ENCODE data around the gene VPS41. TPM values are rescaled to one million over a fixed set of nuclear protein-coding genes. Genes with fewer than 3 reads are reported as not detected.
A peak's percentile ranks its signal among the peaks of the same experiment; 100 is the strongest.

Gene VPS41
- total RNA-seq, 1 donor from 2014 or later, result 103 TPM

DNA sequence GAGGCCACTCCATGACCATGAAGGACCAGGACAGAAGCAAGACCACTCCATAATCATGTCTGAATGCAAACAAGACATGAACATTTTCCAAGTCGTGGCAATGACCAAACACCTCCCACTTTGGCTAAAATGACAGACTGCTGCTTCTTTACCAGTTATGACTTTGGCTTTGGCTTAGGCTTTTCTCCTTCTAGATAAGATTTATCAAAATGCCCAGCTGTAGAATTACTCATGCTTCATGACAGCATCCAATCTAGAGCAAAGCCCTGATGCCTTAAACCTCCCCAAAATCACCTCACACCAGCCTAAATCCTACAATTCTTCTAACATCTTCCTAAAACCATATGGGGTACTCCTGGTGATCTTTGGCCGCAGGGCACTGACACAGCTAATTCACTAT, 102.1 kb downstream of the VPS41 start:
- DNase-seq (ENCODE audit: low spot score), result no peak

DNA sequence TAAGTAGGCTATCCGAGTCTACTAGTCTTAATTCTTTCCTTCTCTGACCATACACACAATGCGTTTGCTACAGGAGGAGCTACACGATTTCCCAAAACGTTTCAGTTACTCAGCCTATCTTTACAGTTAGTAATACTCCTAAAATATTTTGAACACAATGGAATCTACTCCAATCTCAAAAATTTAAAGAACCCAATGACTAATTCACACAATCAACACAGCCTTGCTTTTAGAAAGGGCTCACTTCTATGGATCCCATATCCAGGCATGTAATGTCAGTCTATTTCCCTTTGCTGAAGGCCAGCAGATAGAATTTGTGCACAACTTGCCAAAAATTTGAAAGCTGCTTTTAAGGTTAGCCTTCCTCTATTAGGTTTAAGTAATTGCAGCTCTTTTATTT, 107.2 kb downstream of the VPS41 start:
- DNase-seq (ENCODE audit: low spot score), result no peak

DNA sequence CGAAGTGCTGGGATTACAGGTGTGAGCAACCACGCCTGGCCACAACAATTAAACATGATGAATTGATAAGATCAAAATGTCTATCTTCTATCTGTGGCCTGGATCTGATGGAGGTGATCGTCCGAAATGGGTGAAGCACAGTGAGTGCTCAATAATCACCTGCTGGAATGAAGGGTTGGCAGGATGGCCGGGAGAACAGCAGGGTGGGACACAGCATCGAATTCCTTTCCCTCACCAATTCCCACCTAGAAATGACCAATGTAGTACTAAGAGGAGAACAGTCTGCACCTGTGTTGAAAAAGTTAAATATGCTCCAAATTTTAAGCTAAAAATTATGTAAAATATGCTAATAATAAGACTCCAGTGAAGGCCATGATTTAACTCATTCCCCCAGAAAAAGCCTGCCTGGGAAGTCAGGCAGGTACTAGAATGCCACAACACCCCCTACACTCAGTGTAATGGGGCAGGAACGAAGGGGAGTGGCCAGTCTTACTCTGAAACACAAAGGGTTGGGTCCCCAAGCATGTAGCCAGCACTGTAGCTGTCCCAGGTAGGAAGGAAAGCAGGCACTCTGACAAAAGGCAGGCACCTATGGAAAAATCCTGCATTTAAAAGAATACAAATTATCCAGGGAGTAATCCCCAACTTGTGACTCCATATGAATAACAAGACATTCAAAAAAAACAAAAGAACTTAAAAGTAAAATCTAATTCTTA, 110.3 kb downstream of the VPS41 start:
- DNase-seq (ENCODE audit: low spot score), result no peak

DNA sequence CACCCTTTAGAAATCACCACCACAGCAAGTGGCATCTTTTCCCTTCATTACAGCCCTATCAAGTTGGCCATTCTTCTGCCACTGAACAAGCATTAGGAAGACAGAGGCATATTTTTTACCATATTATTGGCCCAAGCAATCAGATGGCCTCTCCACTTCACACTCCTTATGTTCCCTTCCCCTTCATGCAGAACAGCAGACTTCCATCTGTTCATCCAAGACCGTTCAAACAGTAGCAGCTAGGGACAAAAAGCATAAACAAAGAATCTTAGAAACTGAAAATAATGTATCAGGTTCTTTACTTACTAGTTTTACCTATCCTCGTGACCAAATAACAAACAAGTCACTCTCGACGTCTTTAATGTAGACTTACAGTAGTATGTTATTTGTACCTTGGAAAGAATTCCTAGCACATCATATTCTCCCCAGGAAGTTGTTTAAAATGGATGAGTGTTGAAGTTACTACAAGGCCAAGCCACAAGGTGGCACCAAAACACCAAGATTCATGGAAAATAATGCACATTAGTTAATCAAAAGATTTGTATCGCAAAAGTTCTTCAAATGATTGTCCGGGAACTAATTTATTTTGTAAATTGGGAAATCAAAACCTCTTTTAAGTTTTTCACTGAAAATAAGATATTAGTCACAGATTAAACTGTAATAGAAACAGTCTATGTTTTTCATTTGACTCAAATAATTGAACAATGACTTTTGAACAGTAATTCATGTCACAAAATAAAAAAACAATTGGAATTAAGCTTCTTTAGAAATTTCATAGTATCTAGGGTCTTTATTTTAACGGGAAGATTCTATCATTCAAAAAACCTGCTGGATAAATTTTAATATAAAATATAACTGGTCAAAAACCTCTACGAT, 112.1 kb downstream of the VPS41 start:
- peak; percentile 65 for DNase-seq (ENCODE audit: low spot score)

DNA sequence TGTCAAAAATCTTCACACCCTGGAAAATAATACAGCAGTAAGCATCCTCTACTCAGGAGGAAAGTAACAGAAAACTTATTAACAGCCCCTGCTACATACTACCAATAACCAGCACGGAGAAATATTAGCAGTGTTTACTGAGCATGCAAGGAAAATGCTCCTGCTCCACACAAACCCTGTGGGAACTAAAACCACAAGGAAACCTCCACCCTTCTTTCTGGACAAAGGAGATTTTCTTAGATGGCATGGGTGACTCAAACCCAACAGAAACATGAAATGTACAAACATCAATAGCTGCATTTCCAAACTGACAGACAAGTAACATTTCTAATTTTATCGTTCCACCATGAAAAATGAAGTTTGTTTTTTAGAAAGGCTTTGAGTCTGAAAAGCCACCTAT, 113.4 kb downstream of the VPS41 start:
- no peak for DNase-seq (ENCODE audit: low spot score)

DNA sequence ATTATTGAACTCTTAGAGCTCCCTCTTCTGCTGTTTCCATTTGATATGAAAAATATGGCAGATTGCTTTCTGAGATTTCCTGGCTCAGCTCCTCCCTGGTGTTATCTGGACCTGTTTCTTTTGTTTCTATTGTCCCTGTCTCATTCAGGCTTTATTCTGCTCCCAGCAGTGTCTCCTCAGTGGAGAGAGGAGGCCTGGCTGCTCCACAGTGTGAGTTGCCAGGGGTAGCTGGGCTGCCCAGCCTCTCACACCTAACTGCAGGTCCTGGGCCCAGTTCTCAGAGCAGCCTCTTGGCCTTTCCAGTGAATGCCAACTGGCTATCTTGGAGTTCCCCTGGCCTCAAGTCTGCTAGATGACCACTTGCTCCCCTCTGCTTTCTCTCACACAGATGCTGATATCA, 127.0 kb downstream of the VPS41 start:
- DNase-seq (ENCODE audit: low spot score), result no peak

DNA sequence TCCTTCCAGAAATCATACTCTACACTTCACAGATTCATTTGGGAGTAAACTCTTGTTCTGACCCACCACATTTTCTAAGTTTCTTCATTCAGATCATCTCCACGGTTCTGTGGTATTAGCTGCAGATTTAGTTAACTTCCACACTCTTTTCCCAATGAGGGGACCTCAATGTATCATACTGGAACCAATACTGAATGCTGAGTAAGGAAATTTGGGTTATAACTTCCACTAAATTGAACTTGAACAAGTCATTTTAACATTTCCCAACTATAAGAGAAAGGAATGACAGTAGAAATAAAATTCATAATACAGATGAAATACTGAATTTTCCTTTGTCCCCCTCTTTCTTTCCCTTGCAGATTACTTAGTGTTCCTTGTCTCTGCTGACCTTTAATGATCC, 131.4 kb downstream of the VPS41 start:
- DNase-seq (ENCODE audit: low spot score), result no peak

DNA sequence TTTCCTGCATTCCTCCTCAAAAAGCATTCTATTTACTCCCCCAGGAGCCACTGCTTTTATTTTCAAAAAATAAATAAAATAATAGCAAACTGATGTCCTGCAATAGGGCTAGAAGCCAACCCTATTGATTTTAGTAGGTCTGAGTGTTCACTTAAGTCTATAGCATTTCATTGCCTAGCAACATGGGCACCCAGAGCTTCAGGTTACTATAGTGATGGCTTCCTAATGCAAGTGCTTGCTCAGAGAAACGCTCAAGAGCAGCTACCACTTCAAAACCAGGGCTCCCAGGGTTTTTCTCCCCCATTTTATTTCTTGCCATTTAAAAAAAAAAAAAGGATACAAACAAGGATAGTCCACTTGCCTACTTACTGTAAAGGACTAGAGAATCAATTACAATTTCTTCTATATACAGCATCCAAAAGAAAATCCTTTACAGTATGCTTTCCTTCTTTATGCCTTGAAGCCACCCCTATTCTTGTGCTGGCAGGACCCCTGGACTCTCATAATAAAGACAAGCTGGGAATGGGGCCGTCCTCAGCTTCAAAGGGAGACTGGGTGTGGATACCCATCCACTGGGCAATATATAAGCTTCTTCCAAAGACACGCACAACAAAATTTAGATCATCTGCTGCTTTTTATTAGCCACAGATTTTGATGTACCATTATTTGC, 133.3 kb downstream of the VPS41 start:
- no peak for DNase-seq (ENCODE audit: low spot score)

DNA sequence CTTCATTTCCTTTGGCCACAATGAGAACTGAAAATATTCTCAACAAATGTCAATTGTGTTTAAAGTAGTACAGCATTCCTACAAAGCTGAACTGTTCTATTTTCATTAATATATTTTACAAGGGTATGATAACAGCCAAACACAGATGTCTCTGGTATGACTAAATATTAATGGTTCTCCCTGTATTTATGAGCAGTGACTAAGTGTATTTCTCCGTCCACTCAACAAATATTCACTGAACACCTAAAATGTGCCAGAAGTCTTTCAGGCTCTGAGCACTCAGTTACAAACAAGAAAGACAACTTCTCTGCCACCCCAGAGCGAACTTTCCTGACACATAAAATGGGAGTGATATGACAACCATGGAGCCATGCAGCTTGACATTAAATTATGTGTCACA, 135.6 kb downstream of the VPS41 start:
- no peak for DNase-seq (ENCODE audit: low spot score)

DNA sequence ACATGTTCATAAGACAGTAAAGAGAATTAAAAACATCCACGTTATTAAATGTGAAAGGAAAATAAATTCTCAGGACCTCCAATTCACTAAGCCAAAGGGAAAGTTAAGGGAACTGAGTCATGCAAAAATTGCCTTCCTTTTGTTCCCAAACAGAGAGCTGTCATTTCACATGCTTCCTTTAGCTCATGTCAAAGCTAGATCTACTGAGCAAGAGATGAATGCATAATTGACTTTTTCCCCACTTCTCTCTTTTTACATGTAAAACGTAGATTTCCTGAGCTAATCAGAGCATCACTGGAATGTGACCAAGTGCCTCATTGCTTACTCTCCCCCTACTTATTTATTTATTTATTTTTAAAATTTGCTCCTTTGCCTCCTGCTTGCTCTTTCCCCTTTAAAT, 148.8 kb downstream of the VPS41 start:
- DNase-seq (ENCODE audit: low spot score), result no peak

DNA sequence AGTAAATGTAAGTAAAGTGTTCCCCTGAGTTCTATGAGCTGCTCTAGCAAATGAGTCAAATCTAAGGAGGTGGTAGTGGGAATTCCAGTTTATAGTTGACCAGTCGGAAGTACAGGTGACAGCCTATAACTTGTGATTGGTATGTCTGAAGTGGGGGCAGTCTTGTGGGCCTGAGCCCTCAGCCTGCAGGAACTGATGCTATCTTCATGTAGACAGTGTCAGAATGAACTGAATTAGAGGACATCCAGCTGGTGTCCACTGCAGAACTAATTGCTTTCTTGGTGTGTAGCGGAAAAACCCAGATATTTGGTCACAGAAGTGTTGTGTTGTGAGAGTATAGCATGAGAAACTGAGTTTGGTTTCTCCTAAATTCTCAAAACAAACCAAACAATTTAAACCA, 150.0 kb downstream of the VPS41 start:
- no peak for DNase-seq (ENCODE audit: low spot score)

DNA sequence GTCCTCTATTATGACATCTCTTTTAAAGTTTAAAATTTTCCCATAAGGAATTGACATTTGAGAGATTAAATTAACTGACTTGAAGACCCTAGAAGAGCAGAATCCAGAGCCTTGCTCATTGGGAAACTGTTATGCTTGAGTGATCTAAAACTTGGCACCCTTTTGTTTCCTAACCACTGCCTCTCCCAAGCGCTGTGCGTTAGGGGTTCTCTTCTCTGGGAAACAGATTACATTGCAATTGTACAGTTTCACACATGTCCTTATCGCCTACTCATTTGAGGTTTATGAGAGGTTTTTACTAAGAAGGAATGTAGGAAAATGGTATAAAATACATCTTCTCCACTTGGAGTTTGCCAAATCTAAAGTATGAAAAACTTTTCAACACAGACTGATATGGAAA, 151.1 kb downstream of the VPS41 start:
- no peak for DNase-seq (ENCODE audit: low spot score)

DNA sequence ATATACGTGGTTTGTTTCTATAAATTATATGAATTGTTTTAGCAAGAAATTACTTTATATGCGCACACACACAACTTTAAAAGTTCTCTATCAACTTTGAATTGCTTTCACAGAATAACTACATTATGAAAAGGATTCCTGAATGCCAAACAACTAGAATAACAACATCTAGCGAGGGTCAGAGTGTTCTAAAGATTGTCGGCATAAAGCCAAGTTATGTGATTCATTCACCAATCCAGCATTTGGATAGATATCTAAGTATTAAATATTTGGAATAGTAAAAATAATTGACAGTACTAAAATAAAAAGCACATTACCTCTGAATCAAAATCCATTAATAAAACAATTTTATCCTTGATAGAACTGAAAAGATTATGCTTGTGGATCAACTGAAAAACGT, 152.5 kb downstream of the VPS41 start:
- no peak for DNase-seq (ENCODE audit: low spot score)

DNA sequence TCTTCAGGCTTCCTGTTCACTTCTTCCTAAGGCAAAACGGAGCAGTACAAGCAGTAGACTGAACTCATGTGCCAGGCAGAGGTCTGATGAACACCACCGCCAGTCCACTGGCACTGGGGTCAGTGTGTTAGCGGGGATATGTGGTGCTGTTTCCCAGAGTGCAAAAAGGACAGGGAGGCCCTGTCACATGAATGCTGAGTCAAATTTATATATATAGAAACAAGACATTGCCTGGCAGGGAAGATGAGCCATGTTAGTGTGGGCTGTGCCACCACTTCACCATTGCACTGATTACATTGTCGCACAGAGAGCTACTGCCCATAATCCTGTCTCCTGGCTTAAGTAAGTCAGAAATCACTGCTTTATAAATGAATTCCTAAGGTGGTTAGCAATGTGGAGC, 155.6 kb downstream of the VPS41 start:
- DNase-seq (ENCODE audit: low spot score), result no peak

DNA sequence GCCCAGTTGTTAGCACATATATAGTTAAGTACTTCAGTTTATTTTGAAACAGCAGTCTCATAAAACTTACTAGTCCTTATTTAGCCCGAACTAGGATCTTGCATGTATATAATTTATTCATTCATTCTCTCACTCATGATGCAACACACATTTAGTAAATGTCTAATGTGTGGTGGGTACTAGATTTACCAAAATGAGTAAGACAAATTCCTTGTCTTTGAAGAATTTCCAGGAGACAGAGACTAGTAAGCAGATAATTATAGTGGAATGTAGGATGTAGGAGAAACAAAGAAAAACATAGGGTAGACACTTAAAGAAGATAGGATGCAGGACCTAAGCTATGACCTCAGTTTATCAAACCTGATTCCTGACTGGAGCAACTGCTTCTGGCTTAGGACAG, 157.6 kb downstream of the VPS41 start:
- no peak for DNase-seq (ENCODE audit: low spot score)

DNA sequence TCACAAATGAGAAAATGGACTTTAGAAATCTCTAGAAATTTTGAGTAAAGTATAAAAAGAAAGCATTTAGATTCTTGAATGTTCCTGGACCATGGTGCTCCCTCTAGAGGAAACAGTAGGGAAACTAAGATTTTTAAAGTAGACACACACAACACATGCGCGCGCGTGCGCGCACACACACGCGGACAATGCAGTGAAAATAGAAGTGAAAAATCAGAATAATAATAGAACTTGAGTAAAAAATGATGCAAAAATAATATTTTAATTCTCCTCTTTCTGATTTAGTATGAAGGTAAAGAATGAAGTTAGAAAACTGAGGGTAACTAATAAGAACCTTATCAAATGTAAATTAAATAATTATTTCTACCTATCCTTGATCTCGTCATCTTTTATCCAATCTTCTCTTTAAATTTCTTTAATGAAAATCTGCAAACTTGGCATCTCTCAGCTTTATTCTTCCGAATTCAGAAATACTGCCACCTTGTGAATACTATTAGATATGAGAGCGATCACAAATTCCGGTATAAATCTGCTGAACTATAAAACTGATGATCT, 160.9 kb downstream of the VPS41 start:
- DNase-seq (ENCODE audit: low spot score), result no peak

DNA sequence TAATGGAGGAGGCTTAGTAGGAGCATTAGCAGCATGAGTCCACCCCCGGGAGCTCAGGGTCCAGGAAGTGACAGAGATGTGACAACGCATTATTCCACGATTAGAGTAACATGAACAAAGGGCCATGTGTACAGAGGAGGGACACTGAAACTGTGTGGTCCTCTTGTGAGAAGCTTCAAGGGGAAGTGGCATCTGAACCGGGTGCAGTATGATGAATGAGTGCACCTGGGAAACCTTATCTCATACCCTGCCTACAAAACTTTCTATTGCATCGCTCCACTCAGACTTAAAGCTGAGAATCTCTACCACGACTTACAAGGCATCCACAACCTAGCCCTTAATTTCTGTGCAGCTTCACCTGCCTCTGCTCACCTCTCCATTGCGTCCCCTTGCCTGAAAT, 162.6 kb downstream of the VPS41 start:
- DNase-seq (ENCODE audit: low spot score), result no peak

DNA sequence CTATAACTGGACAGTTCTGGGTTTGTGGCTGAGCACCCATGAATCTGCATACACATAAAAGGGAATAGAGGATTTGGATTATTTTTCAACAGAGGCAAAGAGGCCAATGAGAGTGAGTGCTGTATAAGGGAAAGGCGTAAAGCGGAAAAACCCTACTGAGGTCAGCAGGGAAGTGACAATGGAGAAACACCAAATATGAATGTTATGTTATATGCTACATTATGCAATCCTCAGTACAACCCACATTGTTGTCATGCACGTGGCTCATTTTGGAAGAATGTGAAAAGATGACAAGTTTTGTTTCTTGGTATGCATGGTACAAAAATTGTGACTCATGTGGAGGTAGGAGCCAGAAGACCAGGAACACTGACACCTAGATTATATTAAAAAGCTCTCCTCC, 164.2 kb downstream of the VPS41 start:
- DNase-seq (ENCODE audit: low spot score), result no peak

DNA sequence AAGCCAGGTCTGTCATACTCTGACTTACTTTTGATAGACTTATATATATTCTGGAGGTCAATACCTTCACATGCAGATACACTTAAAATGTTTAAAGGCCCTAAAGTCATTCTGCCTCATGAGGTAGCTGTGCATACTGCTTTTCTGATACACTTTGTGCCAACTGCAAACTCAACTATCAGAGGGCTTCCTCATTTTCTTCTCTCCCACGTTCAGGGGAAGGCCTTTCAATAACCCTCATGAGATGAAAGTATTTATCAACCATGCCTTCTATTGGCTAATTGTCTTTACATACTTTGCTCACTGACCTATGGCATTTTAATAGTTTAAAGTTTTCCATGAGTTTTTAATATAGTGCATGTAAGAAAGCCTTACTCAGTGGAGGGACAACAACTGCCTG, 165.1 kb downstream of the VPS41 start:
- DNase-seq (ENCODE audit: low spot score), result no peak

DNA sequence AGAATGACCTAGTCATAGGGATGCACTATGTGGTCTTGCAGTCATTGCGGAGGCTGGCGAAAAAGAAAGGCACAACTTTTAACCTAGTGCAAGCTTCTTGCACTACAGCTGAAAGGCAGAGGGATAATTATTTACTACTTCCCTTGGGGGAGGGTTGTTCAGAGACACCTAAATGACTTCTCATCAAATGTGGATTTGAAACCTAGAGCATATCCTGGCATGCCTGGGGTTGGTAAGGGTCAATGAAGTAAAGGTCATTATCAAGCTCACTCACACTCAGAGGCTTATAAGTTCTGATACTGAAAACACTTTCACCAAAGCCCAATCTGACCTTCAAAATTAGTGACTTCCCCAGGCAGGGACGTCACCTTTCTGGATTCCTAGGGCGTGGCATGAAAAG, 168.9 kb downstream of the VPS41 start:
- no peak for DNase-seq (ENCODE audit: low spot score)

DNA sequence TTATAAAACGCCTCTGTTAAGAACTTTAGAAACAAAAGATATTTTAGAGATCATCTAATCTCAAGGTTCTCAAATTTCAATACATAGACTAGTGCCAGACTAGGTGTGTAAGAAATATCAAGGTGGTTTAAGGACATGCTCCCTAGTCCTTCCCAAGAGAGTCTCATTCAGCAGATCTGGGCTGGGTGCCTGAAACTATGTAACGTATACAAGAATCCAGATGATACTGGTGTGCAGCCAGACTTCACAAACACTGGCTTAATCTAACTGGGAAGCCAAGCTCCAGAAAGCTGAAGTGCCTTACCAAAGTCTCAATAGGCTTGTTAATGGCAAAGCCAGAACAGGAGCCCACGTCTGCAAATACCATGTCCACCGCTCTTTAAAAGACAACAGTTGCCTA, 172.9 kb downstream of the VPS41 start:
- no peak for DNase-seq (ENCODE audit: low spot score)

DNA sequence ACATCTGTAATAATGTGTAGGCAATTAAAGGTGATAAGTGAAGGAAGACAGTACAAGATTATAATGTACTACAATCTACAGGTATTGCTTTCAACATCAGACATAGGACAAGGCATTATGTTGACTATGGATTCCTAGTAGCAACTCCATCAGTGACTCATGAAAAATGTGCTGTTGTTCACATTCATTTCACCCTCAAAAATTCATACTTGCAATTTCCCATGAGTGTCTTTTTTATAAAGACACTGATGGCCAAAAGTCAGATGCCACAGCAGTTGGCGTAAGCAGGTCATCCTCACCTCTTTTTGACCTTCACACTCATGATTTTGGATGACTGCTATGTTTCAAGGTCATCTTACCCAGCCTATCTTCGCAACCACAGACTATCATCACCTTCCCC, 177.8 kb downstream of the VPS41 start:
- no peak for DNase-seq (ENCODE audit: low spot score)

DNA sequence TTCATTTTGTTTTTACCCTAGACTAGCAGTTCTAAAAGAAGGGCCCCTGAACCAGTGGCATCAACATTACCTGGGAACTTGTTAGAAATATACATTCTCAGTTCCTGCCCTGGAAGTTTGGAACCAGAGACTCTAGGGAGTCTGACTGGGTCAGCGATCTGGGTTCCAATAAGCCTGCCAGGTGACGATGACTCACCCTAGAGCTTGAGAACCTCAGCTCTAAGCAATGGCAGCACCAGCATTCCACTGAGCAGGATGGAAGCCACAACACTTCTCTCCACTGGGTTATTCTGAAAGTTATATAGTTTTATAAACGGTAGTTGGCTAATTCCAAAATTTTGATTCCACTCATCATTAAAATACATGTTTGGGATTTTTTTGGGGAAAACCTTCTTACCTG, 180.8 kb downstream of the VPS41 start:
- DNase-seq (ENCODE audit: low spot score), result no peak

Data from mucosa of gallbladder (tissue), 1 donor.